ENCODE data around the gene MECR. TPM values are rescaled to one million over a fixed set of nuclear protein-coding genes. Genes with fewer than 3 reads are reported as not detected.

MECR gene
- total RNA-seq, 4 donors from 2014 or later = 14.3 to 29.4 (median 16.1) TPM

- H3K36me3 ChIP-seq = peaks cover 0 to 79% (median 16%) of the 10 kb centered on the region in 3 donors
- no peak overlapping the region for H3K4me3 ChIP-seq
- no peaks in the 10 kb centered on the region for H3K4me1 ChIP-seq
- 90 to 93% methylated on average over 3 to 5 of the region's 5 CpGs for WGBS, 2 donors
- DNase-seq = no peak
- intact Hi-C loops (cut with DNase I) = no loop called here
- H3K9me3 ChIP-seq = no peaks in the 10 kb centered on the region
- TF ChIP-seq POLR2A (IDR thresholded peaks at IDR 0.05) = no peak
- TF ChIP-seq, protein P1, sequence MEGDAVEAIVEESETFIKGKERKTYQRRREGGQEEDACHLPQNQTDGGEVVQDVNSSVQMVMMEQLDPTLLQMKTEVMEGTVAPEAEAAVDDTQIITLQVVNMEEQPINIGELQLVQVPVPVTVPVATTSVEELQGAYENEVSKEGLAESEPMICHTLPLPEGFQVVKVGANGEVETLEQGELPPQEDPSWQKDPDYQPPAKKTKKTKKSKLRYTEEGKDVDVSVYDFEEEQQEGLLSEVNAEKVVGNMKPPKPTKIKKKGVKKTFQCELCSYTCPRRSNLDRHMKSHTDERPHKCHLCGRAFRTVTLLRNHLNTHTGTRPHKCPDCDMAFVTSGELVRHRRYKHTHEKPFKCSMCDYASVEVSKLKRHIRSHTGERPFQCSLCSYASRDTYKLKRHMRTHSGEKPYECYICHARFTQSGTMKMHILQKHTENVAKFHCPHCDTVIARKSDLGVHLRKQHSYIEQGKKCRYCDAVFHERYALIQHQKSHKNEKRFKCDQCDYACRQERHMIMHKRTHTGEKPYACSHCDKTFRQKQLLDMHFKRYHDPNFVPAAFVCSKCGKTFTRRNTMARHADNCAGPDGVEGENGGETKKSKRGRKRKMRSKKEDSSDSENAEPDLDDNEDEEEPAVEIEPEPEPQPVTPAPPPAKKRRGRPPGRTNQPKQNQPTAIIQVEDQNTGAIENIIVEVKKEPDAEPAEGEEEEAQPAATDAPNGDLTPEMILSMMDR (IDR thresholded peaks at IDR 0.05) = no peak
- H3K27me3 ChIP-seq = no peaks in the 10 kb centered on the region
- H3K27ac ChIP-seq = no peak overlapping the region
Measured at GRCh38 chr1:29213055-29213454, 17.7 kb downstream of the MECR start.

- no peak overlapping the region for H3K4me3 ChIP-seq
- intact Hi-C loops (cut with DNase I) = no loop called here
- WGBS, 2 donors = 74 to 84% methylated on average over 12 of the region's 12 CpGs
- H3K27me3 ChIP-seq = no peaks in the 10 kb centered on the region
- H3K4me1 ChIP-seq = no peaks in the 10 kb centered on the region
- H3K9me3 ChIP-seq = no peaks in the 10 kb centered on the region
- DNase-seq = no peak
- no peak overlapping the region for H3K27ac ChIP-seq
- peaks cover 0 to 76% (median 16%) of the 10 kb centered on the region in 3 donors for H3K36me3 ChIP-seq
- no peak for TF ChIP-seq POLR2A (IDR thresholded peaks at IDR 0.05)
- TF ChIP-seq, protein P1 (IDR thresholded peaks at IDR 0.05) = no peak
Measured at GRCh38 chr1:29211086-29212030, 19.4 kb downstream of the MECR start.

DNA sequence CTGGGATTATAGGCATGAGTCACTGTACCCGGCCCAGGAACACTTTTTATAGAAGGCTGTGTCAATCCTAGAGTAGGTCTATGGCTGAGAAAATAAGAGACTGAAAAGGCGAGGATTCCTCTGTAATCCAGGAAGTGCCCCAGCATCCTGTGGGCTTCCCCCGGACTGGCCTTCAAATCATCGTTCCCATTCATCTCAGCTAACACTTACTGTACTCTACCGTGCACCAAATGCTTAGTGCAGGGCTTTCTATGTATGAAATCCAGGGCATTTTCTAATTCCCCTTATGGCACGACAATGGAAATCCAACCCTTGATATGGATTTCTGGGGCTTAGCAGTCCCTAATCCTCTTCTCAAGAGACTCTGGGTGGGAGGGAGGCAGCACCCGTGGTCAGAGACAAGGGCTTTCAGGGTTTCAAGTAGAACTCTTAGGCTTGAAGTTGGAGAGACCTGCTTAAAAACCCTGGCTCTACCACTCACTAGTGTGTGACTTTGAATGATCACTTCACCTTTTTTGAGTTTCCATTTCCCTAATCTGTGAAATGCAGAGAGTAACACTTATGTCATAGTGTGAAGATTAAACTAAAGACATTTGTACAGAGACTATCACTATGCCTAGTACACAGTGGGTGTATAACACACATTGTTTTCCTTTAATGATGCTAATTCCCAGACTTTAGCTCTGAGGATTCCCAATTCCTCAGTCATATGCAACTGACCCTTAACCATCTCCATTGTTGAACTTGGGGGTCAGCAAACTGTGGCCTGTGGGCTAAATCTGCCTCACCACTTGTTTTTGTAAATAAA, 20.3 kb downstream of the MECR start:
- intact Hi-C loops (cut with DNase I) = no loop called here
- H3K9me3 ChIP-seq = no peaks in the 10 kb centered on the region
- DNase-seq = no peak
- H3K36me3 ChIP-seq = peaks cover 0 to 76% (median 8%) of the 10 kb centered on the region in 3 donors
- TF ChIP-seq, protein P1 (IDR thresholded peaks at IDR 0.05) = no peak
- TF ChIP-seq POLR2A (IDR thresholded peaks at IDR 0.05) = no peak
- H3K27ac ChIP-seq = no peak overlapping the region
- H3K4me1 ChIP-seq = no peaks in the 10 kb centered on the region
- H3K4me3 ChIP-seq = no peak overlapping the region
- no peaks in the 10 kb centered on the region for H3K27me3 ChIP-seq
- 56 to 67% methylated on average over 7 of the region's 7 CpGs for WGBS, 2 donors

GRCh38 chr1:29209173-29209572, 21.6 kb downstream of the MECR start:
- no peaks in the 10 kb centered on the region for H3K9me3 ChIP-seq
- no peak for DNase-seq
- no peak for TF ChIP-seq POLR2A (IDR thresholded peaks at IDR 0.05)
- TF ChIP-seq, protein P1 (IDR thresholded peaks at IDR 0.05) = no peak
- no peaks in the 10 kb centered on the region for H3K4me1 ChIP-seq
- intact Hi-C loops (cut with DNase I) = loop anchor here (10.0 kb wide), 1 partner anchor 164 kb away; no protein-coding TSS in a partner anchor
- no peak overlapping the region for H3K27ac ChIP-seq
- no peak overlapping the region for H3K4me3 ChIP-seq
- H3K36me3 ChIP-seq = peaks cover 0 to 76% (median 6%) of the 10 kb centered on the region in 3 donors
- 74 to 80% methylated on average over 5 of the region's 5 CpGs for WGBS, 2 donors
- H3K27me3 ChIP-seq = no peaks in the 10 kb centered on the region

Measured in esophagus squamous epithelium (tissue), 5 donors.